Naive thymus-derived CD4-positive, alpha-beta T cell (primary cell): Measurements from ENCODE around the gene SCYGR1. TPM values are rescaled to one million over a fixed set of nuclear protein-coding genes. Genes with fewer than 3 reads are reported as not detected.

Source experiments
- ATAC-seq: fragments of 150-1000 bp; cut with Tn5 transposase; 2 replicates; pipeline ENCODE4 v1.10.0; 2021; ENCODE audit warnings: mild to moderate bottlenecking, moderate library complexity
- CTCF ChIA-PET: fragments of 350-600 bp; sonication (Branson Sonifier 250); formaldehyde crosslinking; loops from one replicate; lab custom pipeline; 2021; ENCODE audit warnings: antibody characterized with exemption; lab: Charles Lee
- POLR2A ChIA-PET: fragments of 350-600 bp; sonication (Branson Sonifier 250); formaldehyde crosslinking; loops from one replicate; lab custom pipeline; 2021; ENCODE audit warnings: antibody characterized with exemption, inconsistent platforms; lab: Charles Lee
- DNase-seq, 9 donors: peaks; one replicate each; pipeline versions ENCODE4 v3.0.0 to v3.0.0-alpha.2; 2020 to 2022; ENCODE audit warnings: mixed read lengths in 1 of 9
- H3K27ac ChIP-seq: one replicate; pipeline ENCODE4 v1.7.0; 2013; ENCODE audit warnings: mild to moderate bottlenecking, low read depth, low read length, moderate library complexity
- H3K27me3 ChIP-seq, 2 donors: one replicate each; pipeline ENCODE4 v1.7.0; 2013; ENCODE audit warnings: low read length in 2 of 2, mild to moderate bottlenecking in 2 of 2, moderate library complexity in 2 of 2; ENCODE audit not compliant: control insufficient read depth in 2 of 2, insufficient read depth in 2 of 2
- H3K36me3 ChIP-seq, 3 experiments: 1 replicate in 2 of 3; 2 replicates in 1 of 3; pipeline ENCODE4 v1.7.0; 2013; ENCODE audit warnings: low read length in 3 of 3, mild to moderate bottlenecking in 3 of 3, moderate library complexity in 1 of 3; ENCODE audit not compliant: insufficient read depth in 3 of 3, control insufficient read depth in 2 of 3
- H3K4me1 ChIP-seq, 2 donors: one replicate each; pipeline ENCODE4 v1.7.0; 2013; ENCODE audit warnings: low read length in 2 of 2, mild to moderate bottlenecking in 2 of 2, moderate library complexity in 1 of 2; ENCODE audit not compliant: control insufficient read depth in 2 of 2, insufficient read depth in 2 of 2
- H3K4me3 ChIP-seq: 2 replicates; pipeline ENCODE4 v1.7.0; 2013; ENCODE audit warnings: mild to moderate bottlenecking, low read length
- H3K9me3 ChIP-seq, 3 experiments: 1 replicate in 2 of 3; 2 replicates in 1 of 3; pipeline ENCODE4 v1.7.0; 2013; ENCODE audit warnings: low read length in 3 of 3; ENCODE audit not compliant: control insufficient read depth in 2 of 3
- H3K27ac Mint-ChIP-seq, 9 donors: one replicate each; pipeline ENCODE4 v1.8.0; 2020 to 2022; ENCODE audit warnings: mixed read lengths in 9 of 9, mild to moderate bottlenecking in 8 of 9, moderate library complexity in 5 of 9, inconsistent platforms in 2 of 9
- H3K27me3 Mint-ChIP-seq, 5 donors: one replicate each; pipeline ENCODE4 v1.8.0; 2021 to 2022; ENCODE audit warnings: mixed read lengths in 5 of 5, mild to moderate bottlenecking in 1 of 5
- H3K36me3 Mint-ChIP-seq, 5 donors: one replicate each; pipeline ENCODE4 v1.8.0; 2020 to 2022; ENCODE audit warnings: mixed read lengths in 5 of 5, mild to moderate bottlenecking in 3 of 5, inconsistent platforms in 1 of 5
- H3K4me1 Mint-ChIP-seq, 7 donors: one replicate each; pipeline ENCODE4 v1.8.0; 2020 to 2022; ENCODE audit warnings: mixed read lengths in 7 of 7, mild to moderate bottlenecking in 3 of 7, inconsistent platforms in 1 of 7
- H3K4me3 Mint-ChIP-seq, 10 donors: one replicate each; pipeline ENCODE4 v1.8.0; 2020 to 2022; ENCODE audit warnings: mild to moderate bottlenecking in 10 of 10, mixed read lengths in 10 of 10, moderate library complexity in 6 of 10, inconsistent platforms in 2 of 10
- H3K9me3 Mint-ChIP-seq, 11 donors: one replicate each; pipeline ENCODE4 v1.8.0; 2020 to 2022; ENCODE audit warnings: mixed read lengths in 11 of 11, mild to moderate bottlenecking in 4 of 11, inconsistent platforms in 1 of 11, moderate library complexity in 1 of 11
- intact Hi-C, 2 donors: fragments of 100-400 bp; cut with micrococcal nuclease; formaldehyde crosslinking; loops; one replicate each; pipeline ENCODE4 v1.15.1; 2023
- polyA plus RNA-seq, 2 donors: library from polyadenylated mRNA; unstranded; fragments of 300-500 nt; fragmentation: Illumina TruSeq; gene quantifications; one replicate each; pipeline ENCODE4 v1.2.3, GENCODE V29; 2021
- total RNA-seq, 6 experiments: library from RNA in 5 of 6; stranded (reverse) in 5 of 6; gene quantifications; 1 replicate in 5 of 6; 2 replicates in 1 of 6; pipeline ENCODE4 v1.2.3 and lab custom pipeline; 2021 to 2026

Gene SCYGR1
- total and polyA plus RNA-seq, 7 experiments from 2014 or later, result not detected

GRCh38 chr2:227340106-227340505, 47.6 kb downstream of the SCYGR1 start:
- H3K27ac ChIP-seq, result no peak overlapping the region
- Mint-ChIP-seq H3K27me3 (no peaks in the 10 kb centered on the region), H3K4me1 (peaks cover 0 to 9% (median 0%) of the 10 kb centered on the region in 7 donors), H3K4me3 (no peak overlapping the region), H3K27ac (no peak overlapping the region), H3K9me3 (no peaks in the 10 kb centered on the region), H3K36me3 (peaks cover 12 to 40% (median 30%) of the 10 kb centered on the region in 5 donors)
- no peak for DNase-seq
- peaks cover 3 to 25% (median 6%) of the 10 kb centered on the region in 3 experiments for H3K36me3 ChIP-seq
- no peak overlapping the region for H3K4me3 ChIP-seq
- no peak for ATAC-seq
- no peaks in the 10 kb centered on the region for H3K4me1 ChIP-seq
- no peaks in the 10 kb centered on the region for H3K9me3 ChIP-seq
- intact Hi-C loops, result no loop called here
- CTCF ChIA-PET, result no interaction called here
- H3K27me3 ChIP-seq, result no peaks in the 10 kb centered on the region
- POLR2A ChIA-PET, result no interaction called here

GRCh38 chr2:227339098-227339599, 48.6 kb downstream of the SCYGR1 start:
- Histone ChIP-seq H3K27me3 (no peaks in the 10 kb centered on the region), H3K4me1 (no peaks in the 10 kb centered on the region), H3K9me3 (no peaks in the 10 kb centered on the region), H3K36me3 (peaks cover 3 to 35% (median 6%) of the 10 kb centered on the region in 3 experiments), H3K27ac (no peak overlapping the region), H3K4me3 (no peak overlapping the region)
- intact Hi-C loops, result no loop called here
- ChIA-PET POLR2A (no interaction called here), CTCF (interaction anchor here (1.2 kb wide), 1 partner anchor 8 kb away, joined by 3 read pairs; no protein-coding TSS in a partner anchor)
- ATAC-seq (no peak), DNase-seq (no peak)
- Mint-ChIP-seq H3K9me3 (no peaks in the 10 kb centered on the region), H3K27me3 (no peaks in the 10 kb centered on the region), H3K27ac (peak overlapping the region in 1 of 9 donors; percentile 0), H3K36me3 (peaks cover 13 to 47% (median 36%) of the 10 kb centered on the region in 5 donors), H3K4me1 (peaks cover 0 to 13% (median 0%) of the 10 kb centered on the region in 7 donors), H3K4me3 (no peak overlapping the region)

Other genes starting within 250 kb of the SCYGR1 start
- gene COL4A4, start 223.7 kb downstream of the SCYGR1 start, total RNA-seq, result under 1 TPM in 2 of 5 experiments, not detected in 3; 0.29 to 0.39 TPM
- gene COL4A4, start 223.7 kb downstream of the SCYGR1 start, polyA plus RNA-seq, result under 1 TPM; 0.08 TPM
- gene COL4A3, start 223.3 kb downstream of the SCYGR1 start, total RNA-seq, result under 1 TPM in 2 of 5 experiments, not detected in 3; 0.13 to 0.69 TPM
- gene COL4A3, start 223.3 kb downstream of the SCYGR1 start, polyA plus RNA-seq, result not detected
- gene MFF, start 62.7 kb downstream of the SCYGR1 start, total RNA-seq, result 10 to 100 TPM; 51.7 to 64.7 (median 61.8) TPM
- 100 to 1,000 TPM; 139 to 153 TPM for gene MFF, start 62.7 kb downstream of the SCYGR1 start, polyA plus RNA-seq
- not detected for gene TM4SF20, start 8.6 kb downstream of the SCYGR1 start, total RNA-seq
- under 1 TPM in 1 of 2 donors, not detected in 1; 0.09 TPM for gene TM4SF20, start 8.6 kb downstream of the SCYGR1 start, polyA plus RNA-seq
- gene AGFG1, start 84.2 kb upstream of the SCYGR1 start, total RNA-seq, result 10 to 100 TPM; 52.8 to 84.5 (median 58.2) TPM
- 10 to 100 TPM; 10.6 to 29.5 TPM for gene AGFG1, start 84.2 kb upstream of the SCYGR1 start, polyA plus RNA-seq
- not detected for gene SCYGR2, start 210.9 kb upstream of the SCYGR1 start, total RNA-seq
- not detected for gene SCYGR2, start 210.9 kb upstream of the SCYGR1 start, polyA plus RNA-seq
- gene SCYGR3, start 226.9 kb upstream of the SCYGR1 start, total RNA-seq, result not detected
- not detected for gene SCYGR3, start 226.9 kb upstream of the SCYGR1 start, polyA plus RNA-seq
- gene SCYGR4, start 229.5 kb upstream of the SCYGR1 start, total RNA-seq, result not detected
- not detected for gene SCYGR4, start 229.5 kb upstream of the SCYGR1 start, polyA plus RNA-seq